Renal cortical epithelial cell (primary cell): ENCODE measurements around the gene PRIM1. TPM values are rescaled to one million over a fixed set of nuclear protein-coding genes. Genes with fewer than 3 reads are reported as not detected.

Experiments
- total RNA-seq: library from RNA; depleted of rRNA; stranded (reverse); fragments of >200 nt; gene quantifications from 2 replicates; pipeline ENCODE4 v1.2.3, GENCODE V29; 2014

Gene PRIM1
- total RNA-seq, 1 donor from 2014 or later = 2.9 TPM

Other genes starting within 250 kb of the PRIM1 start
- gene RBMS2, start 230.5 kb downstream of the PRIM1 start, total RNA-seq = 24.8 and 31.3 TPM in 2 replicates
- gene BAZ2A, start 122.0 kb downstream of the PRIM1 start, total RNA-seq = 16.0 and 45.4 TPM in 2 replicates
- gene ATP5F1B, start 106.3 kb downstream of the PRIM1 start, total RNA-seq = 598 and 691 TPM in 2 replicates
- 89.4 and 156 TPM in 2 replicates for gene PTGES3, start 64.0 kb downstream of the PRIM1 start, total RNA-seq
- 1,165 and 1,223 TPM in 2 replicates for gene NACA, start 27.0 kb downstream of the PRIM1 start, total RNA-seq
- gene HSD17B6, start 11.0 kb upstream of the PRIM1 start, total RNA-seq = 1.1 TPM in 1 of 2 replicates, not detected in the other
- not detected in 2 replicates for gene SDR9C7, start 182.1 kb upstream of the PRIM1 start, total RNA-seq
- 0.15 TPM in 1 of 2 replicates, not detected in the other for gene RDH16, start 205.3 kb upstream of the PRIM1 start, total RNA-seq